Lung (tissue), 12 donors: ENCODE results near the gene FGFR2. TPM values are rescaled to one million over a fixed set of nuclear protein-coding genes. Genes with fewer than 3 reads are reported as not detected.

Source experiments
- ATAC-seq: fragments of 200-7000 bp; cut with Tn5 transposase; one replicate; pipeline ENCODE4 v1.9.1; 2020; ENCODE audit warnings: moderate number of reproducible peaks; ENCODE audit not compliant: insufficient read depth, low FRiP score
- DNase-seq, 3 donors: peaks; one replicate each; pipeline ENCODE4 v3.0.0-alpha.2; 2013 to 2017
- H3K27ac ChIP-seq, 2 donors: one replicate each; pipeline ENCODE4 v1.5.1; 2013; ENCODE audit warnings: mild to moderate bottlenecking in 2 of 2, moderate library complexity in 2 of 2, control low read depth in 1 of 2, inconsistent platforms in 1 of 2, low read depth in 1 of 2, low read length in 1 of 2
- H3K27me3 ChIP-seq, 3 donors: one replicate each; pipeline ENCODE4 v1.5.1; 2013; ENCODE audit warnings: low read length in 2 of 3; ENCODE audit not compliant: control insufficient read depth in 3 of 3, insufficient read depth in 3 of 3
- H3K36me3 ChIP-seq, 4 donors: one replicate each; pipeline ENCODE4 v1.5.1; 2013; ENCODE audit warnings: low read length in 4 of 4, mild to moderate bottlenecking in 1 of 4, moderate library complexity in 1 of 4; ENCODE audit not compliant: control insufficient read depth in 4 of 4, insufficient read depth in 4 of 4
- H3K4me1 ChIP-seq, 5 donors: one replicate each; pipeline ENCODE4 v1.5.1; 2013; ENCODE audit warnings: low read length in 5 of 5, mild to moderate bottlenecking in 2 of 5, moderate library complexity in 1 of 5; ENCODE audit not compliant: control insufficient read depth in 5 of 5, insufficient read depth in 5 of 5
- H3K4me3 ChIP-seq: one replicate; pipeline ENCODE4 v1.5.1; 2013; ENCODE audit warnings: mild to moderate bottlenecking, control low read depth, moderate library complexity
- H3K9ac ChIP-seq, 2 donors: one replicate each; pipeline ENCODE4 v1.5.1; 2013; ENCODE audit warnings: low read length in 2 of 2, control low read depth in 1 of 2; ENCODE audit not compliant: insufficient read depth in 1 of 2
- H3K9me3 ChIP-seq, 4 donors: one replicate each; pipeline ENCODE4 v1.5.1; 2013; ENCODE audit warnings: low read length in 3 of 4, mild to moderate bottlenecking in 1 of 4, moderate library complexity in 1 of 4; ENCODE audit not compliant: control insufficient read depth in 4 of 4, insufficient read depth in 3 of 4
- WGBS, 2 donors: extraction: QIAGEN DNeasy Blood & Tissue Kit; methylation state at CpG; one replicate each; pipeline ENCODE4 v1.1.7; 2013; 5-methylcytosine and 5-hydroxymethylcytosine counted together
- polyA plus RNA-seq, 2 donors: library from polyadenylated mRNA; stranded (reverse); fragments of 200-250 nt; gene quantifications; one replicate each; pipeline ENCODE4 v1.2.1, GENCODE V29; 2013
- total RNA-seq, 2 donors: library from RNA; depleted of rRNA in 1 of 2; stranded (reverse); fragments of >200 nt in 1 of 2; gene quantifications; one replicate each; pipeline ENCODE4 v1.2.1, GENCODE V29; 2014 to 2021
- TF ChIP-seq, protein P1 (sequence below): IDR thresholded peaks from 2 replicates; pipeline ENCODE4 v1.5.1; 2012; ENCODE audit warnings: mild to moderate bottlenecking; ENCODE audit errors: control extremely low read depth, extremely low read depth
- donor health status: control.
- donor health status: control.
- donor health status: Bipolar disorder and iron deficiency.
- donor health status: healthy.
- donor health status: DM: yes; HTN: yes; CAD: no.

Gene FGFR2
- total and polyA plus RNA-seq, 4 donors = 11.4 to 230 (median 41.7) TPM

DNA sequence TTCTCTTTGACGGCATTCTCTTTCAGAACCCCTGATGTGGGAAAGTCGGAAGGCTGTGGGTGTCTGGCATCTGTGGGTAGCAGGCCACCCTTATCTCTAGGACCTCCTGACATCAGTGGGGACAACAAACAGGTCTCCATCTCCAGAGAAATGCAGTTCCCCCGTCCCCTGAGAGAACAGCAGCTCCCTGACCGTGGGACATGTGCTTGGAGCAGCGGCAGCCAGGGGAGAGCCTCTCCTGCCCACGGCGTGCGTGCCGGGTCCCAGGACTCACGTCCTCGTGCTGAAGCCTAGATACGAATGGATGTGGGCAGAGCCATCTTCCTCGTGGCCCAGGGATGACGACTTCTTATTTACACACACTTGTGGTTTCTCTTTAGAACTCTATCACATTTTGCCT is 133.0 kb downstream of the FGFR2 start:
- Histone ChIP-seq H3K36me3 (no peaks in the 10 kb centered on the region), H3K9ac (no peak overlapping the region), H3K27me3 (no peaks in the 10 kb centered on the region), H3K4me3 (no peak overlapping the region), H3K27ac (no peak overlapping the region), H3K9me3 (no peaks in the 10 kb centered on the region), H3K4me1 (no peaks in the 10 kb centered on the region)
- DNase-seq (no peak), ATAC-seq (no peak)
- WGBS, 2 donors = 86 to 88% methylated on average over 14 of the region's 14 CpGs
- TF ChIP-seq, protein P1, sequence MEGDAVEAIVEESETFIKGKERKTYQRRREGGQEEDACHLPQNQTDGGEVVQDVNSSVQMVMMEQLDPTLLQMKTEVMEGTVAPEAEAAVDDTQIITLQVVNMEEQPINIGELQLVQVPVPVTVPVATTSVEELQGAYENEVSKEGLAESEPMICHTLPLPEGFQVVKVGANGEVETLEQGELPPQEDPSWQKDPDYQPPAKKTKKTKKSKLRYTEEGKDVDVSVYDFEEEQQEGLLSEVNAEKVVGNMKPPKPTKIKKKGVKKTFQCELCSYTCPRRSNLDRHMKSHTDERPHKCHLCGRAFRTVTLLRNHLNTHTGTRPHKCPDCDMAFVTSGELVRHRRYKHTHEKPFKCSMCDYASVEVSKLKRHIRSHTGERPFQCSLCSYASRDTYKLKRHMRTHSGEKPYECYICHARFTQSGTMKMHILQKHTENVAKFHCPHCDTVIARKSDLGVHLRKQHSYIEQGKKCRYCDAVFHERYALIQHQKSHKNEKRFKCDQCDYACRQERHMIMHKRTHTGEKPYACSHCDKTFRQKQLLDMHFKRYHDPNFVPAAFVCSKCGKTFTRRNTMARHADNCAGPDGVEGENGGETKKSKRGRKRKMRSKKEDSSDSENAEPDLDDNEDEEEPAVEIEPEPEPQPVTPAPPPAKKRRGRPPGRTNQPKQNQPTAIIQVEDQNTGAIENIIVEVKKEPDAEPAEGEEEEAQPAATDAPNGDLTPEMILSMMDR = no peak

DNA sequence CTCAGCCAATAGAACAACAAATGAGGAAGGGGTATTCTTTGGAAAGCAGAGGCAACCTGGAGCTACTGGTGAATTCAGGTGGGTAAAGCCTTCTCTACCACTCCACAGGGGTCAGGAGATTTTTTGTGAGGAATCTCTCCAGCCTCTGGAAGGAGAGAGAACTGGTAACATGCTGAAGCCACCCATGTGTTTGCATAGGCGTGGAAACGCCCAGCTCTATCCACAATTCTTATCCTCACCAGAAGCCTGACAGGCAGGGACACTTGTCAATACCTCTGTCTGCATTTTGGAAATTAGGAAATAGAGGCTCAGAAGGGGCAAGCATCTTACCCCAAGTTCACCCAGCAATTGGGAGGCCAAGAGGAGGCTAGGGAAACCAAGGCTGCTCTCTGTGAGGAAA is 133.7 kb downstream of the FGFR2 start:
- H3K27me3 ChIP-seq = no peaks in the 10 kb centered on the region
- no peak for DNase-seq
- no peak overlapping the region for H3K4me3 ChIP-seq
- 89 to 92% methylated on average over 2 of the region's 2 CpGs for WGBS, 2 donors
- ATAC-seq = no peak
- H3K36me3 ChIP-seq = no peaks in the 10 kb centered on the region
- H3K27ac ChIP-seq = no peak overlapping the region
- TF ChIP-seq, protein P1 = no peak
- H3K9me3 ChIP-seq = no peaks in the 10 kb centered on the region
- H3K9ac ChIP-seq = no peak overlapping the region
- H3K4me1 ChIP-seq = no peaks in the 10 kb centered on the region

DNA sequence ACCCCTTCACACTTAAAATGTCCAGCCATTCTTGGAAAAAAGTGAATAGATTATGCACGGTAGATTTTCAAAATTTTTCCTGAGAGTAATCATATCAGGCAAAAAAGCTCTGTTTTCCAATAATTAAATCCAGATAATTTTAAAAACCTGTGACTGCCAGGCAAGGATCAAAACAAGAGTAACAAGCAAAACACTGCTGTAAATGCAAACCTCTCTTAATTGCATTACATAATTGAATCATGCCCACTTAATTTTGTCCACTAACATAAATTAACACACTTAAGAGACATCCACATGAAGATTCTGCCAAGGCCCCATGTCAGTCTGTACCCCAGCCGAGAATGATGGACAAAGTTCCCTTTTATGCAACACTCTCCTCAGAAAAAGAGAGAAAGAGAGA is 135.3 kb downstream of the FGFR2 start:
- H3K27me3 ChIP-seq = no peaks in the 10 kb centered on the region
- H3K27ac ChIP-seq = no peak overlapping the region
- DNase-seq = no peak
- H3K36me3 ChIP-seq = no peaks in the 10 kb centered on the region
- no peak overlapping the region for H3K9ac ChIP-seq
- H3K4me3 ChIP-seq = no peak overlapping the region
- WGBS, 2 donors = 86 to 95% methylated on average over 2 of the region's 2 CpGs
- TF ChIP-seq, protein P1 = no peak
- no peaks in the 10 kb centered on the region for H3K9me3 ChIP-seq
- no peak for ATAC-seq
- H3K4me1 ChIP-seq = no peaks in the 10 kb centered on the region

DNA sequence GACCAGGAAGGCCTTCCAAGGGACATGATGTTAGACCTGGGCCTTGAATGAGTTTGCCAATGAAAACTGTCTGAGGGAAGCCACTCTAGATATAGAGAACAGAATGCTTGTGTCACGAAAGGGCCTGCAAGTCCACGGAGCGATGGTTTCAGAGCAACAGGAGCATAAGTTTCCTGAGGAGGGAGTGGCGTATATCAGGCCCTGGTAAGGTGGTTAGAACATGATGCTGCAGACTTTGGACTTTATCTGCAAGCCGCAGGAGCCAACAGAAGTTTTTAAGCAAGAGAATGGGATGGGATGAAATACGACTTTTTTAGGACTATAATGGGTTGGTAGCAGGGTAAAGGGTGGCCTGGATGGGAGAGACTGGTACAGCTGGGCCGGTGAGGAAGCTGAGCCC is 136.0 kb downstream of the FGFR2 start:
- 89% methylated on average over 7 of the region's 7 CpGs for WGBS, 2 donors
- Histone ChIP-seq H3K4me3 (no peak overlapping the region), H3K4me1 (no peaks in the 10 kb centered on the region), H3K36me3 (no peaks in the 10 kb centered on the region), H3K27me3 (no peaks in the 10 kb centered on the region), H3K9ac (no peak overlapping the region), H3K27ac (no peak overlapping the region), H3K9me3 (no peaks in the 10 kb centered on the region)
- TF ChIP-seq, protein P1 = no peak
- DNase-seq (no peak), ATAC-seq (no peak)
